Thyroid gland (tissue), 4 donors: ENCODE measurements around the gene ATP7B. TPM values are rescaled to one million over a fixed set of nuclear protein-coding genes. Genes with fewer than 3 reads are reported as not detected.

Experiments used
- DNase-seq, 2 donors: peaks; one replicate each; pipeline ENCODE4 v3.0.0-alpha.2; 2019
- H3K27ac ChIP-seq, 3 donors: fragments of 200-600 bp; sonication (generic); 1 replicate in 2 of 3; 2 replicates in 1 of 3; pipeline ENCODE4 v1.5.1; 2016 to 2019; ENCODE audit warnings: mild to moderate bottlenecking in 1 of 3, moderate library complexity in 1 of 3
- H3K27me3 ChIP-seq: fragments of 200-600 bp; sonication (generic); one replicate; pipeline ENCODE4 v1.5.1; 2019
- H3K36me3 ChIP-seq, 2 donors: fragments of 200-600 bp; sonication (generic); one replicate each; pipeline ENCODE4 v1.5.1; 2016 to 2019
- H3K4me1 ChIP-seq, 2 donors: fragments of 200-600 bp; sonication (generic); one replicate each; pipeline ENCODE4 v1.5.1; 2017 to 2019
- H3K4me3 ChIP-seq, 3 donors: fragments of 200-600 bp; sonication (generic); replicated peaks in 1 of 3; 1 replicate in 2 of 3; 2 replicates in 1 of 3; pipeline ENCODE4 v1.5.1; 2016; ENCODE audit warnings: mild to moderate bottlenecking in 1 of 3
- H3K9me3 ChIP-seq: fragments of 200-600 bp; sonication (generic); one replicate; pipeline ENCODE4 v1.5.1; 2017
- CTCF ChIP-seq, 6 experiments: fragments of 200-600 bp in 3 of 6; fragments of 450-650 bp in 3 of 6; sonication (generic) in 3 of 6; IDR thresholded peaks; one replicate each; pipeline ENCODE4 v1.5.1; 2016 to 2019; ENCODE audit warnings: antibody characterized with exemption in 6 of 6, mild to moderate bottlenecking in 2 of 6, inconsistent platforms in 1 of 6, moderate library complexity in 1 of 6
- POLR2A ChIP-seq, 2 donors: fragments of 450-650 bp; IDR thresholded peaks; one replicate each; pipeline ENCODE4 v1.6.1; 2017; ENCODE audit warnings: antibody characterized with exemption in 2 of 2, mild to moderate bottlenecking in 2 of 2, moderate library complexity in 1 of 2
- WGBS, 2 donors: methylation state at CpG; one replicate each; pipeline ENCODE4 v1.1.5; 2017; 5-methylcytosine and 5-hydroxymethylcytosine counted together
- intact Hi-C: fragments of 100-400 bp; cut with DNase I; formaldehyde crosslinking; loops from one replicate; pipeline ENCODE4 v1.15.1; 2023
- total RNA-seq, 4 donors: library from RNA; depleted of rRNA; stranded (reverse); fragments of >200 nt; gene quantifications; one replicate each; pipeline ENCODE4 v1.2.3, GENCODE V29; 2016

Gene ATP7B
- total RNA-seq, 4 donors from 2014 or later, result 3.8 to 10.1 (median 5.6) TPM

DNA sequence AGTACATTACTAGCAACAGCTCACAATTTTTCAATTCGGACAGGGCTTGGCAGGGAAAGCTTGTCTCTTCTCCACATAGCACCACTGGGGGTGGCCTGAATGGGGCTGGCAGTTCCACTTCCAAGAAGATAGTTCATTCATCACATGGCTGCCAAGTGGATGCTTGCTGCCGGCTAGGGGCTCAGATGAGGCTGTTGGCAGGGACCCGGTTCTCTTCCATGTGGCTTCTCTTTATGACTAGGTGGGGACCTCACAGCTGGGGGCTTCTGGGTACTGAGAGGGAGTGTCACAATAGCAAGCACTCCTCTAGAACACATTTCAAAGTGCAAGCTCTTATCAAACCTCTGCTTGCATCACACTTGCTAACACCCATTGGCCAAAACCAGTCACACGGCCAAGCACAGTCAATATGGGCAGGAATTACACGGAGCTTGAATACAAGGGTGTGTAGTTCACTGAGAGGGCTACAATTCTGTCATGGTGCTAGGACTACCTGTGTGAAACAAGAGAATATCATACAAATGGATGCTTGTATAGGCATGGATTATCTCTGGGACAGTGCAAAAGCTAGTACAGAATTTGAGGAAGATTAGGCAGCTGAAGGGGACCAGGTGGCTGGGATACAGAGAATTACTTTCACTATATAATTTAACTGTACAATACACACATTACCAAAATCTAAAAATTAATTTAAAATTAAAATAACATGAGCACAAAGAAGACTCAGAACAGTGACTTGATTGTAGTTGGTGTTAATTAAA is 32.3 kb downstream of the ATP7B start:
- WGBS, 2 donors, result 71 to 87% methylated on average over 4 to 5 of the region's 5 CpGs
- Histone ChIP-seq H3K36me3 (no peaks in the 10 kb centered on the region), H3K27ac (no peak overlapping the region), H3K4me1 (no peaks in the 10 kb centered on the region), H3K9me3 (no peaks in the 10 kb centered on the region), H3K27me3 (no peaks in the 10 kb centered on the region), H3K4me3 (no peak overlapping the region)
- no peak for DNase-seq
- TF ChIP-seq CTCF (IDR thresholded peaks at IDR 0.05) (no peak), POLR2A (IDR thresholded peaks at IDR 0.05) (no peak)
- intact Hi-C loops, result no loop called here

GRCh38 chr13:51977625-51978024 is 33.6 kb downstream of the ATP7B start:
- TF ChIP-seq POLR2A (IDR thresholded peaks at IDR 0.05) (no peak), CTCF (IDR thresholded peaks at IDR 0.05) (no peak)
- no peaks in the 10 kb centered on the region for H3K4me1 ChIP-seq
- H3K9me3 ChIP-seq, result no peaks in the 10 kb centered on the region
- H3K27ac ChIP-seq, result no peak overlapping the region
- no peaks in the 10 kb centered on the region for H3K27me3 ChIP-seq
- no peak for DNase-seq
- no peak overlapping the region for H3K4me3 ChIP-seq
- H3K36me3 ChIP-seq, result no peaks in the 10 kb centered on the region
- WGBS, 2 donors, result 96 to 98% methylated on average over 5 of the region's 5 CpGs
- intact Hi-C loops, result no loop called here

DNA sequence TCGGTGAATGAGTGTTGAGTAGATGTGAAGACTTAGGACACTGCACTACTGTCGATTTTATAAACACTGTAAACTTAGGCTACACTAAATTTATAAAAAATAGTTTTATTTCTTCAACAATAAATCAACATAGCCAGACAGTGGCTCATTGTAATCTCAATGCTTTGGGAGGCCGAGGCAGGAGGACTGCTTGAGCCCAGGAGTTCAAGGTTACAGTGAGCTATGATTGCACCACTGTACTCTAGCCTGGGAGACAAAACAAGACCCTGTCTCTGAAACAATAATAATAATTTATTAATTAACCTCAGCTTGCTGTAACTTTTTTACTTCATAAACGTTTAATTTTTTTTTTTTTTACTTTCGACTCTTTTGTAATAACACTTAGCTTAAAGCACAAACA is 34.4 kb downstream of the ATP7B start:
- Histone ChIP-seq H3K4me1 (no peaks in the 10 kb centered on the region), H3K9me3 (no peaks in the 10 kb centered on the region), H3K27me3 (no peaks in the 10 kb centered on the region), H3K27ac (no peak overlapping the region), H3K4me3 (no peak overlapping the region), H3K36me3 (no peaks in the 10 kb centered on the region)
- no peak for DNase-seq
- intact Hi-C loops, result no loop called here
- TF ChIP-seq CTCF (IDR thresholded peaks at IDR 0.05) (no peak), POLR2A (IDR thresholded peaks at IDR 0.05) (no peak)
- 93 to 96% methylated on average over 5 of the region's 5 CpGs for WGBS, 2 donors

DNA sequence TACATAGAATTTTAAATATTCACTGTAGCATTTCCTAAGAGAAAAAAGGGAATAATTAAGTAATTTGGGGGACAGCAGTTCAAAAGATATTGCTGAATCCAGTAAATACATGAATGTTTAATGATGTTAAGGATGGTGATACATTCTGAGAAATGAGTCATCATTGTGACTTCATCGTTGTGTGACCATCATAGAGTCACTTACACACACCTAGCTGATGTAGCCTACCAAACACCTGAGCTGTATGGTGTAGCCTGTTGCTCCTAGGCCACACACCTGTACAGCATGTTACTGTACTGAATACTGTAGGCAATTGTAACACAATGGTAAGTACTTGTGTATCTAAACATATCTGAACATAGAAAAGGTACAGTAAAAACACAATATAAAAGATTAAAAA is 34.8 kb downstream of the ATP7B start:
- H3K4me3 ChIP-seq, result no peak overlapping the region
- WGBS, 2 donors, result 48 to 71% methylated on average over 1 of the region's 1 CpG
- no peak for DNase-seq
- no peaks in the 10 kb centered on the region for H3K9me3 ChIP-seq
- no peak overlapping the region for H3K27ac ChIP-seq
- H3K27me3 ChIP-seq, result no peaks in the 10 kb centered on the region
- H3K4me1 ChIP-seq, result no peaks in the 10 kb centered on the region
- no peaks in the 10 kb centered on the region for H3K36me3 ChIP-seq
- TF ChIP-seq CTCF (IDR thresholded peaks at IDR 0.05), result no peak
- no peak for TF ChIP-seq POLR2A (IDR thresholded peaks at IDR 0.05)
- intact Hi-C loops, result no loop called here

DNA sequence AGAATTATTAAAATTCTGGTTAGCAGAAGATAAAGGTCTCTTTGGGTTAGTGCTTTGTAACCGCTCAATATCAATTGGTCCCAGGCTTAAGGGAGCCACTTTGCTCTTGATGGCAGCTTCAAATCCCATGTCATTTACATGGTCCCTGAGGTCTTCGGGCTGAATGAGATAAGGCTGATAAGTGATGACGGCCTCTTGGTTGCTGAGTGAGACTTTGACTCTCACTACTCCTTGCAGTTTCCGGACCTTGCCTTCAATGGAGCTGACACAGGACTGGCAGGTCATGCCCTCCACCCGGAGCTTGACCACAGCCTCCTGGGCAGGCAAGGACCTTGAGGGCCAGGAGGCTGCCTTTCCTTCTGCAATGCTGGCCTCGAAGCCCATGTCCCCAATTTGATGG is 36.8 kb downstream of the ATP7B start:
- intact Hi-C loops, result no loop called here
- no peak overlapping the region for H3K27ac ChIP-seq
- no peaks in the 10 kb centered on the region for H3K9me3 ChIP-seq
- no peaks in the 10 kb centered on the region for H3K36me3 ChIP-seq
- TF ChIP-seq POLR2A (IDR thresholded peaks at IDR 0.05), result no peak
- H3K4me1 ChIP-seq, result no peaks in the 10 kb centered on the region
- DNase-seq, result no peak
- WGBS, 2 donors, result 92 to 97% methylated on average over 6 of the region's 6 CpGs
- H3K27me3 ChIP-seq, result no peaks in the 10 kb centered on the region
- H3K4me3 ChIP-seq, result no peak overlapping the region
